Measurements from ENCODE around the gene CST6. TPM values are rescaled to one million over a fixed set of nuclear protein-coding genes. Genes with fewer than 3 reads are reported as not detected.

The CST6 gene
- under 1 TPM in 1 of 2 donors, not detected in 1; 0.56 TPM for total RNA-seq
- long read RNA-seq, donor 1, result 0 reads
- long read RNA-seq, donor 2, result 0 reads

DNA sequence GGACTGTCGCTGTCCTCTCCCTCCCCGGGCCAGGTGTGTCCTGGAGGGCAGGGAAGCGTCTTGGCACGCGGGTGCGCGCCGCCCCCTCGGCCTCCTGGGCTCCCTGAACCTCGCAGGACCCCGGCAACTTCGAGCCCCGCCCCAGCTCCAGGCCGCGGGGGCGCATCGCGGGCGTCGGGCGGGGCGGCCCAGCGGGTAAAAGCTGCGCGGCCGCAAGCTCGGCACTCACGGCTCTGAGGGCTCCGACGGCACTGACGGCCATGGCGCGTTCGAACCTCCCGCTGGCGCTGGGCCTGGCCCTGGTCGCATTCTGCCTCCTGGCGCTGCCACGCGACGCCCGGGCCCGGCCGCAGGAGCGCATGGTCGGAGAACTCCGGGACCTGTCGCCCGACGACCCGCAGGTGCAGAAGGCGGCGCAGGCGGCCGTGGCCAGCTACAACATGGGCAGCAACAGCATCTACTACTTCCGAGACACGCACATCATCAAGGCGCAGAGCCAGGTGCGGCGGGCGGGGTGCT is at the start of gene CST6:
TSS of gene CST6 (plus strand) at position 224 of the 519 bp plus-strand sequence. CDS start at position 261, 37 bp downstream.
- DNase-seq (ENCODE audit: low spot score), result no peak
- intact Hi-C loops (cut with DNase I), result no loop called here

DNA sequence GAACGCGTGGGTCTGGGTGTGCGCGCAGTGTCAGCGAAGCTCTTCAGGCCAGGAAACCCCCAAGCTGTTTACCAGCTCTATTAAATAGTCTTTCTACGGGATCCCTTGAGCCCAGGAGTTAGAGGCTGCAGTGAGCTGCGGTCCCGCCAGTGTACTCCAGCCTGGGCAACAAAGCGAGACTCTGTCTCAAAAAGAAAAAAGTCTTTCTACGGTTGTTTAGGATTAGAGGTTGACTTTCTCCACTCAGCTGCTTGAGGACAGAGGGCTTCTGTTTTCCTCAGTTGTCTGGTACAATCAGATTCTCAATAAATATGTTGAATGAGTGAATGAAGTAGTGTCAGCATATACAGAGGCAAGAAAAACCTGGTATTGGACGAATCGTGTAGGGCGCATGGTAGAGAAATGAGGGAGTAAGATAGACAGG is 49.7 kb upstream of the CST6 start:
- intact Hi-C loops (cut with DNase I), result loop anchor here (5.0 to 10.0 kb wide), 3 partner anchors 40 to 405 kb away; partner anchors contain the start of genes FIBP (in 1 of the 2) and LTBP3 (in 1 of the 2)
- no peak for DNase-seq (ENCODE audit: low spot score)

GRCh38 chr11:65964906-65965305 is 46.9 kb upstream of the CST6 start:
- DNase-seq (ENCODE audit: low spot score), result no peak
- intact Hi-C loops (cut with DNase I), result loop anchor here (5.0 to 10.0 kb wide), 3 partner anchors 43 to 408 kb away; partner anchors contain the start of genes FIBP (in 1 of the 2) and LTBP3 (in 1 of the 2)

DNA sequence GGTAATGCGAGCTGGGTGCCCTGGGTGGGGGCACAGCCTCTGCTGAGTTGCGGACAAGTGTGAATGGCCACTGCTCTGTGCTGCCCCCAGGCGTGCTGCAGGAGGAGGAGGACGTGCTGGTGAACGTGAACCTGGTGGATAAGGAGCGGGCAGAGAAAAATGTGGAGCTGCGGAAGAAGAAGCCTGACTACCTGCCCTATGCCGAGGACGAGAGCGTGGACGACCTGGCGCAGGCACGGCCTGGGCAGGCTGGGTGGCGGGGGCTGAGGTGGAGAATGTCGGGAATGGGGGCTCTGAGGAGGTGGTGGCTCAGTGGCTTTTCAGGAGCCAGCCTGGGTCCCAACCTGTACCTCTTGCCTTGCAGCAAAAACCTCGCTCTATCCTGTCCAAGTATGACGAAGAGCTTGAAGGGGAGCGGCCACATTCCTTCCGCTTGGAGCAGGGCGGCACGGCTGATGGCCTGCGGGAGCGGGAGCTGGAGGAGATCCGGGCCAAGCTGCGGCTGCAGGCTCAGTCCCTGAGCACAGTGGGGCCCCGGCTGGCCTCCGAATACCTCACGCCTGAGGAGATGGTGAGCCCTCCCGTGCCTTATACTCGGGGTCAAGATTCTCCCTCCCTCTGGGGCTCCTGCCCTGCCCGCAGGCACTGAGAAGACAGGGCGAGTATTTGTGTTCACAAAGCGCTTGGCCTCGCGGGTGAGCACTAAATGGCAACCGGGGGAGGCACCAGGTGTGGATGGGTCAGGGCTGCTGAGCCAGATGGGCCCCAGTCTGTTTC is 45.6 kb upstream of the CST6 start:
- intact Hi-C loops (cut with DNase I), result loop anchor here in 1 of 2 donors (10.0 kb wide), 1 partner anchor 81 kb away; the partner anchor contains the start of gene FIBP
- DNase-seq (ENCODE audit: low spot score), result no peak

DNA sequence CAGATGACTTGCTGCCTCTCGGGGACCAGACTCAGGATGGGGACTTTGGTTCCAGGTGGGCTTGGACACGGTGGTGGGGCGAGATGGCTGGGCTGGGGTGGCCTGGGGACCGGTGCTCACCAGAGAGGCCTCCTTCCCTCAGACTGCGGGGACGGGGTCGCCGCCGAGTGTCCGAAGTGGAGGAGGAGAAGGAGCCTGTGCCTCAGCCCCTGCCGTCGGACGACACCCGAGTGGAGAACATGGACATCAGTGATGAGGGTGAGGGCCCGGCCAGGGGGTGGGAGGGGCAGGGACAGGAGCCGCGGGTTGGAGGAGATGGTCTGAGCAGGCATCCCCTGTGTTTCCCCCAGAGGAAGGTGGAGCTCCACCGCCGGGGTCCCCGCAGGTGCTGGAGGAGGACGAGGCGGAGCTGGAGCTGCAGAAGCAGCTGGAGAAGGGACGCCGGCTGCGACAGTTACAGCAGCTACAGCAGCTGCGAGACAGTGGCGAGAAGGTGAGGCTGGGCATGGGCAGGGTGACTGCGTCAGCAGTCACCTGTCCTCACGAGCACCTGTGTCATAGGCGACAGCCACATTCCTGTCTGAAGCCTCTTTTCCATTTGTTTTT is 44.4 kb upstream of the CST6 start:
- DNase-seq (ENCODE audit: low spot score), result no peak
- intact Hi-C loops (cut with DNase I), result loop anchor here in 1 of 2 donors (10.0 kb wide), 1 partner anchor 83 kb away; the partner anchor contains the start of gene FIBP

DNA sequence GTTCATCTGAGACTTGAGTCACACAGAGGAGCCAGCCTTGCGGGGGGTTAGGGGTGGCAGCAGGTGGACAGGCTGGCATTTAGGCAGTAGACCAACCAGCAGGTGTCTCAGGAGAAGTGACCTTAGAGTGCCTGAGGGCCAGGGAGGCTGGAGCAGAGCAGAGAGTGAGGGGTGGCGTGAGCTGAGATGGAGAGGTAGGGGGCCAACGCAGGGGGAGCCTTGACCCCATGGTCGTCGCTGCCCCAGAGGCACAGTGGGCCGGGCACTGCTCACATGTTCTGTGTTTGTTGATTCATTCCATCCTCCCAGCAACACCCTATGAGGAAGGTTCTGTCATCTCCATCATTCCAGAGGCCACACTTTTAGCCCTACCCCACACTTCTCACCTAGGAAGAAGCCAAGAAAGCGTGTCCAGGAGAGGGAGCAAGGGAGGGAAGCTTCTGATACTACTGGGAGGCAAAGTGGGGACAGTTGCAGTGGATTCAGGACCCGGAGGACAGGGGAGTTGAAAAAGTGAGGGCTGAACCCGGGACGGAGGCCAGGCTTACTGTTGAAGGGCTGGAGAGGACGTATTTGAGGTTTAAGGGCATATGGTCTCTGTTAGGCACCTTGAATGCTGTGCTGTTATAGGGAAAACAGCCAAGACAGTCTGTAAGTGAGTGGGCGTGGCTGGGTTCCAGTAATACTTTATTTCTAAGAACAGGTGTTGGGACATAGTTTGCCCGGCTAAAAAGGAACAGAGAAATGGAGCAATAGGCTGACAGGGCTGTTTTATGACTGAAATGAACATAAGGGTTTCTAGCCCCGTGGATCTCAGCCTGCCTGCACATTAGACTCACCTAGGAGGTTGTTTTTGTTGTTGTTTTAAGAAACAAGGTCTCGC is 43.0 kb upstream of the CST6 start:
- intact Hi-C loops (cut with DNase I), result loop anchor here in 1 of 2 donors (10.0 kb wide), 1 partner anchor 84 kb away; the partner anchor contains the start of gene FIBP
- no peak for DNase-seq (ENCODE audit: low spot score)

GRCh38 chr11:65972116-65972515 is 39.7 kb upstream of the CST6 start:
- DNase-seq (ENCODE audit: low spot score), result no peak
- intact Hi-C loops (cut with DNase I), result loop anchor here in 1 of 2 donors (10.0 kb wide), 1 partner anchor 267 kb away; no protein-coding TSS in a partner anchor

GRCh38 chr11:65973439-65974110 is 38.2 kb upstream of the CST6 start:
- no peak for DNase-seq (ENCODE audit: low spot score)
- intact Hi-C loops (cut with DNase I), result loop anchor here in 1 of 2 donors (10.0 kb wide), 1 partner anchor 269 kb away; no protein-coding TSS in a partner anchor

DNA sequence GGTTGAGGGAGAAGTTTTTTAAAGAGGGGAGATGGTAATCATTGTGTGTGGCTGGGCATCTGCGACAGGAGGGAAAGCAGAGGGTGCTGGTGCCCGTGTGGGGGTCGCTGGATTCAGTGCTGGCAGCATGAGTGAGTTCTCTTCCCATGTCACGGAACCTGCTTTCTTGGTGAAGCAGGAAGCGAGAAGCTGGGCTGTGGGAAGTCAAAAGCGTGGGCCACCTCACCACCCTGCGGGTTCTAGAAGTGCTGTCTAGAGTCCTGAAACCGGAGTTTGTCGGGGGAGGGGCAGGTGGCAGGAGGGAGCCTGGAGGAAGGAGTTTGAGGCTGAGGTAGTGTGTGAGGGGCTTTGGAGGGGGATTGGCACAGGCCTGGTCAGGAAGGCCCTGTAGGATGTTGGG is 36.0 kb upstream of the CST6 start:
- intact Hi-C loops (cut with DNase I), result loop anchor here in 1 of 2 donors (5.0 to 10.0 kb wide), 2 partner anchors 53 to 271 kb away; no protein-coding TSS in a partner anchor
- DNase-seq (ENCODE audit: low spot score), result no peak

GRCh38 chr11:65976216-65977176 is 35.3 kb upstream of the CST6 start:
- no peak for DNase-seq (ENCODE audit: low spot score)
- intact Hi-C loops (cut with DNase I), result loop anchor here in 1 of 2 donors (5.0 to 10.0 kb wide), 2 partner anchors 54 to 272 kb away; no protein-coding TSS in a partner anchor

GRCh38 chr11:65977621-65978390 is 34.0 kb upstream of the CST6 start:
- intact Hi-C loops (cut with DNase I), result loop anchor here in 1 of 2 donors (5.0 to 10.0 kb wide), 2 partner anchors 56 to 273 kb away; no protein-coding TSS in a partner anchor
- no peak for DNase-seq (ENCODE audit: low spot score)

GRCh38 chr11:65978391-65979238 is 33.2 kb upstream of the CST6 start:
- intact Hi-C loops (cut with DNase I), result loop anchor here in 1 of 2 donors (5.0 to 10.0 kb wide), 2 partner anchors 56 to 274 kb away; no protein-coding TSS in a partner anchor
- no peak for DNase-seq (ENCODE audit: low spot score)

DNA sequence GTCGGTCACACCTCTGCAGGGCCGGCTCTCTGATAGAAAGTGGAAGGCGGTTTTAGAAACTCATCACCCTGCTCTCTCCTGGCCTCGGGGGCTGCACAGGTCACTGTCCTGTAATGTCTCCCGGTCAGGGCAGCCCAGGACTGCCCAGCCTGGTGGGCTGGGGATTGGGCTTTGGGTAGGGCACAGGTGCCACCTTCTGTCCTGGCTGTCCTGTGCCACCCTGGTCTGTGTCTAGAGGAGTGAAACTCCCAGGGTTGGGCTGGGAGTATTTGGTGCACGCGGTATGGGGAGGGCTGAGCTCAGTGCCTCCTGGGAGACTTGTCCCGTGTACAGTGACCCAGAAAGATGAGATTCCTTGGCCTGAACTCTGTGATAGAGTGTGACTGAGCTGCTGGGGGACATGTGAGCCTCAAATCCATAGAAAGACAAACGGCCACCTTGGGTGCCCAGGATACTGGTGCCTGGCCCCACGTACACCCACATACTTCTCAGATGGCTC is 32.5 kb upstream of the CST6 start:
- peak; percentile 23 for DNase-seq (ENCODE audit: low spot score)
- intact Hi-C loops (cut with DNase I), result loop anchor here in 1 of 2 donors (5.0 to 10.0 kb wide), 2 partner anchors 57 to 275 kb away; no protein-coding TSS in a partner anchor

- intact Hi-C loops (cut with DNase I), result no loop called here
- peak; percentile 65 for DNase-seq (ENCODE audit: low spot score)
Measured at GRCh38 chr11:65981101-65981740, 30.6 kb upstream of the CST6 start.

Data from posterior vena cava (tissue), 2 donors.